ENCODE measurements around the gene FRY. TPM values are rescaled to one million over a fixed set of nuclear protein-coding genes. Genes with fewer than 3 reads are reported as not detected.

FRY gene
- total and polyA plus RNA-seq, 10 of the 15 experiments (the other 5 are each of a cell fraction or from before 2014, with no cell fraction given) = 0.18 to 1.4 (median 0.30) TPM

GRCh38 chr13:32039056-32039455 lies 7.5 kb downstream of the FRY start:
- FAIRE-seq (no peak), DNase-seq (ENCODE audit: low read depth, low spot score) (no peak), ATAC-seq (no peak)
- intact Hi-C loops (cut with micrococcal nuclease; ENCODE audit: unreplicated experiment) (no loop called here), in situ Hi-C loops (cut with MboI) (no loop called here)
- Histone ChIP-seq H3K4me1 (ENCODE audit: control insufficient read depth, insufficient read depth, low read length) (peaks cover 4% of the 10 kb centered on the region; the same call in 1 of the 2 replicates), H3K4me3 (no peak overlapping the region), H3K27me3 (replicated peaks in 1 of 2; ENCODE audit: control insufficient read depth in 2 of 2, insufficient read depth in 2 of 2, low read length in 1 of 2) (no peaks in the 10 kb centered on the region), H3K79me2 (ENCODE audit: control insufficient read depth, insufficient read depth, low read length) (no peaks in the 10 kb centered on the region), H3K36me3 (ENCODE audit: control insufficient read depth in 2 of 2, insufficient read depth in 2 of 2, low read length in 1 of 2) (no peaks in the 10 kb centered on the region), H2AFZ (ENCODE audit: control insufficient read depth, low read depth, low read length) (no peak overlapping the region), H3K4me2 (ENCODE audit: control insufficient read depth, insufficient read depth) (no peak overlapping the region), H4K20me1 (ENCODE audit: control insufficient read depth, insufficient read depth) (no peaks in the 10 kb centered on the region), H3K27ac (ENCODE audit: control insufficient read depth, insufficient read depth) (no peak overlapping the region), H3K9ac (ENCODE audit: control insufficient read depth, insufficient read depth, low read length) (no peak overlapping the region), H3K9me3 (replicated peaks; ENCODE audit: control insufficient read depth, insufficient read depth, low read length) (no peaks in the 10 kb centered on the region)
- POLR2A ChIA-PET = no interaction called here
- CTCF ChIA-PET = interaction anchor here (0.5 kb wide), 1 partner anchor 612 kb away, joined by 3 read pairs; no protein-coding TSS in a partner anchor
- BruUV-seq (replicated peaks) = no TSS peak
- RAD21 ChIA-PET (ENCODE audit: unreplicated experiment) = no interaction called here
- SMC1A ChIA-PET (ENCODE audit: uncharacterized antibody, unreplicated experiment) = interaction anchor here (0.7 to 3.7 kb wide), 2 partner anchors 8 to 106 kb away, joined by 3 to 11 read pairs; partner anchors contain the start of gene FRY
- TF ChIP-seq ZBTB33 (IDR thresholded peaks at IDR 0.05) (no peak), MXI1 (IDR thresholded peaks at IDR 0.05; ENCODE audit: low read depth, low read length) (no peak), CEBPZ (IDR thresholded peaks at IDR 0.05; ENCODE audit: low read depth, low read length) (no peak), ZBTB11 (CRISPR knock-in tag; IDR thresholded peaks at IDR 0.05) (no peak), SREBF1 (IDR thresholded peaks at IDR 0.05; ENCODE audit: low read length) (no peak), MAX (IDR thresholded peaks at IDR 0.05; ENCODE audit: low read depth, low read length) (no peak), ZZZ3 (IDR thresholded peaks at IDR 0.05; ENCODE audit: control insufficient read depth, insufficient read length, low read depth) (no peak), KDM1A (IDR thresholded peaks at IDR 0.05; ENCODE audit: borderline replicate concordance) (no peak), MEF2B (IDR thresholded peaks at IDR 0.05; ENCODE audit: partially characterized antibody, poor library complexity, severe bottlenecking) (no peak), NR2F1 (conservative IDR thresholded peaks at IDR 0.05) (no peak), SMAD1 (IDR thresholded peaks at IDR 0.05; ENCODE audit: low read depth, partially characterized antibody) (no peak), KLF5 (IDR thresholded peaks at IDR 0.05; ENCODE audit: partially characterized antibody) (no peak)
